Measurements from ENCODE around the gene TNFRSF25. TPM values are rescaled to one million over a fixed set of nuclear protein-coding genes. Genes with fewer than 3 reads are reported as not detected.
"Not testable (repeated sequence)": the region's sequence is repeated elsewhere in the genome, so short reads cannot be mapped to it uniquely, and the experiment has no call there.

TNFRSF25 gene
- total and polyA plus RNA-seq, 2 of the 8 experiments (the other 6 are each of a cell fraction or from before 2014, with no cell fraction given), result 10.7 to 19.5 TPM

DNA sequence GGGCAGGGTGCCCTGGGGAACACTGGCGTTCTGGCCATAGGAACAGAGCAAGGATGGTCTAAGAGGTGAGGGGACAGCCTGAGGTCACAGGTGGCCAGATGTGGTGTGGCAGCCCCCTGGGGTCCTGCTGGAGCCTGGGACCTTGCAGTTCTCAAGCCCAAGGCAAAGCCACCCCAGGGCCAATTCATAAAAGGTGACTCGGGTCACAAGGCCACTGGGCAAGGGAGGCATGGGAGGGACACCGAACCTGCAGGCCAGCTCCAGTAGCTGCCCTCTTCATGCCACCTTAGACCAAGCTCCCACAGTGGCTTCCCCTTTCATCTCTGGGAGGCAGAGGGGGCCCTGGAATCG is 19.3 kb downstream of the TNFRSF25 start (continued):
- TF ChIP-seq, protein P1, sequence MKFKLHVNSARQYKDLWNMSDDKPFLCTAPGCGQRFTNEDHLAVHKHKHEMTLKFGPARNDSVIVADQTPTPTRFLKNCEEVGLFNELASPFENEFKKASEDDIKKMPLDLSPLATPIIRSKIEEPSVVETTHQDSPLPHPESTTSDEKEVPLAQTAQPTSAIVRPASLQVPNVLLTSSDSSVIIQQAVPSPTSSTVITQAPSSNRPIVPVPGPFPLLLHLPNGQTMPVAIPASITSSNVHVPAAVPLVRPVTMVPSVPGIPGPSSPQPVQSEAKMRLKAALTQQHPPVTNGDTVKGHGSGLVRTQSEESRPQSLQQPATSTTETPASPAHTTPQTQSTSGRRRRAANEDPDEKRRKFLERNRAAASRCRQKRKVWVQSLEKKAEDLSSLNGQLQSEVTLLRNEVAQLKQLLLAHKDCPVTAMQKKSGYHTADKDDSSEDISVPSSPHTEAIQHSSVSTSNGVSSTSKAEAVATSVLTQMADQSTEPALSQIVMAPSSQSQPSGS (IDR thresholded peaks at IDR 0.05; ENCODE audit: low read length), result no peak
- no peak for TF ChIP-seq BRCA1 (IDR thresholded peaks at IDR 0.05; ENCODE audit: low read depth, low read length)

DNA sequence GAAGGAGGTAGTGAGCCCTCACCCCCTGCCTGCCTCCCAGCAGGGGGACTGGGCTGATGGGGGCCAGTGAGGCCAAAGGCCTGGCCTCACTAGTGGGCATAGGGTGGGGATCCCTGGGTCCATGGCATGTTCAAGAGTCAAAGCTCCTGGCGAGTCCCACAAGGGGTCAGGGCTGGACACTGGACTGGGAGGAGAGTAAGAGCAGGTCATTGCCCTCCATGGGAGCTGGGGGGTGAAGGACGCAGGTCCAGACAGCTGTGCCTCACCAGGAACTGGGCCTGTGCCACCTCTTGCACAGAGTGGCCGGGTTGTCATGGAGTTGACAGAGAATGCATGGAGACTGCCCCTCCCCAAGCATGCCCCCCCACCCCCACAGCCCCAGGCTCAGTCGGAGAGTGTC is 20.0 kb downstream of the TNFRSF25 start:
- H3K4me2 ChIP-seq (ENCODE audit: insufficient read depth in 1 of 2, low read depth in 2 of 2, low read length in 2 of 2); FAIRE-seq; H4K91ac ChIP-seq (replicated peaks; ENCODE audit: insufficient read length, low read length); H3K23ac ChIP-seq (ENCODE audit: insufficient read length); H2AFZ ChIP-seq (ENCODE audit: low read length); H4K8ac ChIP-seq (ENCODE audit: extremely low read depth, insufficient read depth, low read length); H3K79me1 ChIP-seq (ENCODE audit: low read depth, low read length); H3K79me2 ChIP-seq (ENCODE audit: control insufficient read depth in 1 of 2, insufficient read depth in 2 of 2, low read length in 2 of 2); DNase-seq (ENCODE audit: low read depth in 1 of 2, low spot score in 2 of 2); H2BK20ac ChIP-seq (ENCODE audit: low read length); H3K14ac ChIP-seq (ENCODE audit: insufficient read length); H3K4ac ChIP-seq (replicated peaks; ENCODE audit: insufficient read length, low read depth, low read length); H4K20me1 ChIP-seq (replicated peaks in 1 of 2; ENCODE audit: control insufficient read depth in 1 of 2, insufficient read depth in 2 of 2, low read length in 2 of 2); H3K18ac ChIP-seq (ENCODE audit: extremely low read depth, low read length); H2BK120ac ChIP-seq (replicated peaks; ENCODE audit: low read depth, low read length); H3K56ac ChIP-seq (replicated peaks; ENCODE audit: insufficient read length, low read depth, low read length); H3K27ac ChIP-seq (ENCODE audit: low read depth, low read length); H2BK5ac ChIP-seq (ENCODE audit: low read depth, low read length); H3K4me3 ChIP-seq (ENCODE audit: extremely low read depth in 1 of 4, insufficient read depth in 2 of 4, low read depth in 3 of 4, low read length in 4 of 4); H4K5ac ChIP-seq (ENCODE audit: insufficient read length, low read depth, low read length); H2AK5ac ChIP-seq (ENCODE audit: low read depth, low read length); H3K9ac ChIP-seq (replicated peaks in 1 of 4; ENCODE audit: extremely low read depth in 1 of 4, low read depth in 3 of 4, low read length in 3 of 4); H3K36me3 ChIP-seq (ENCODE audit: control insufficient read depth in 2 of 4, insufficient read depth in 4 of 4, low read length in 3 of 4); H2BK15ac ChIP-seq (ENCODE audit: low read length); H3K9me3 ChIP-seq (ENCODE audit: insufficient read depth in 2 of 2, low read depth in 1 of 2, low read length in 1 of 2): not testable (repeated sequence)
- POLR2A ChIA-PET (ENCODE audit: partially characterized antibody), result interaction anchor here (1.0 to 12.2 kb wide), 2 partner anchors 18 to 25 kb away, joined by 3 to 123 read pairs; partner anchors contain the start of gene TNFRSF25
- Histone ChIP-seq H3K23me2 (ENCODE audit: low read depth, low read length) (peaks cover 11% of the 10 kb centered on the region; the same call in 1 of the 2 replicates), H3K27me3 (replicated peaks in 1 of 4; ENCODE audit: control insufficient read depth in 3 of 4, extremely low read depth in 1 of 4, insufficient read depth in 3 of 4, low read length in 3 of 4) (peaks cover 0 to 14% (median 9%) of the 10 kb centered on the region in 4 experiments; a peak in 5 of 7 replicates), H3K4me1 (replicated peaks in 1 of 4; ENCODE audit: control insufficient read depth in 3 of 4, insufficient read depth in 4 of 4, low read length in 3 of 4) (peaks cover 3 to 28% (median 16%) of the 10 kb centered on the region in 4 experiments), H2BK12ac (ENCODE audit: low read depth, low read length) (0 out of 2 replicates have a peak overlapping the region, but pooled peaks have one; percentile 80)
- 90% methylated on average over 4 of the region's 4 CpGs; no CpG with 5 or more reads in 1 of the 2 experiments for WGBS, 2 experiments (ENCODE audit: extremely low coverage in 1 of 2, insufficient coverage in 1 of 2, insufficient read length in 1 of 2, insufficient replicate concordance in 2 of 2, low coverage in 1 of 2, low lambda C conversion rate in 2 of 2, missing lambda C conversion rate in 1 of 2)
- CTCF ChIA-PET (ENCODE audit: partially characterized antibody), result interaction anchor here (0.7 to 18.8 kb wide), 13 partner anchors 7 to 206 kb away, joined by 3 to 321 read pairs (median 4); partner anchors contain the start of genes HES2 and PLEKHG5

Measured in H1 (cell line).